HG03521 (cell line): ENCODE data around the gene KRT8.
"Not testable (repeated sequence)": the region's sequence is repeated elsewhere in the genome, so short reads cannot be mapped to it uniquely, and the experiment has no call there.

ENCODE experiments used
- ATAC-seq: cut with Tn5 transposase; IDR thresholded peaks from one replicate; pipeline ENCODE4 v1.9.1; 2021; ENCODE audit warnings: mild to moderate bottlenecking, moderate library complexity; ENCODE audit not compliant: unreplicated experiment

KRT8 gene

DNA sequence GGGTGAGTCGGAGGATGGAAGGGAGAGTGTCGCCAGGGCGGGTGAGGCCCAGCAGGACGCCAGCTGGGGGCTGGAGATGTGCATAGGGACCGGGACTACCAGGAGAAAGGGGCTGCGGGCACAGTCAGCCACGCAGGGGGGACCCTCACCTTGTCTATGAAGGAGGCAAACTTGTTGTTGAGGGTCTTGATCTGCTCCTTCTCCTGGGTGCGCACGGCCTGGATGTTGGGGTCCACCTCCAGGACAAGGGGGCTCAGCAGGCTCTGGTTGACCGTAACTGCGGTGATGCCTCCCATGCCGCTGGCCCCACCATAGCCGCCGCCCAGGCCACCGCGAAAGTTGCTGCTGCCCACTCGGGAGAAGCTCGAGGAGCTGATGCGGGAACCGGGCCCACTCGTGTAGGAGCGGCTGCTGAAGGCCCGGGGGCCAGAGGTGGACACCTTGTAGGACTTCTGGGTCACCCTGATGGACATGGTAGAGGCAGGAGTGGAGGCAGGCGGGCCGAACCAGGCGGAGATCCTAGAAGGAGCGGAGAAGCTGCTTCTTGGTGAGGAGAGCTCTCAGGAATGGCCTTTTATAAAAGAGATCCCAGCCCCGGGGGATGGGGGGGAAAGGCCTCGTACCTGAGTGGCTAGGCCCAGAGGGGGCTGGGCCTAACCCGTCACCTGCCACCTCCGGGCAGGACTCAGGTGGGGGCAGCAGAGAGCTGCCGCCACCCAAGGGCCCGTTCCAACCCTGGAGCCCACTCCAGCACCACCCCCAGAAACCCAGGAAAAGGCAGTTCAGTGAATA lies at the start of gene KRT8:
TSS of gene KRT8 (minus strand) at position 568 of the 792 bp plus-strand sequence. CDS start at position 473, 95 bp downstream.
- ATAC-seq, result not testable (repeated sequence)

GRCh38 chr12:52953181-52953841 lies 48.4 kb upstream of the KRT8 start:
- ATAC-seq, result no peak

DNA sequence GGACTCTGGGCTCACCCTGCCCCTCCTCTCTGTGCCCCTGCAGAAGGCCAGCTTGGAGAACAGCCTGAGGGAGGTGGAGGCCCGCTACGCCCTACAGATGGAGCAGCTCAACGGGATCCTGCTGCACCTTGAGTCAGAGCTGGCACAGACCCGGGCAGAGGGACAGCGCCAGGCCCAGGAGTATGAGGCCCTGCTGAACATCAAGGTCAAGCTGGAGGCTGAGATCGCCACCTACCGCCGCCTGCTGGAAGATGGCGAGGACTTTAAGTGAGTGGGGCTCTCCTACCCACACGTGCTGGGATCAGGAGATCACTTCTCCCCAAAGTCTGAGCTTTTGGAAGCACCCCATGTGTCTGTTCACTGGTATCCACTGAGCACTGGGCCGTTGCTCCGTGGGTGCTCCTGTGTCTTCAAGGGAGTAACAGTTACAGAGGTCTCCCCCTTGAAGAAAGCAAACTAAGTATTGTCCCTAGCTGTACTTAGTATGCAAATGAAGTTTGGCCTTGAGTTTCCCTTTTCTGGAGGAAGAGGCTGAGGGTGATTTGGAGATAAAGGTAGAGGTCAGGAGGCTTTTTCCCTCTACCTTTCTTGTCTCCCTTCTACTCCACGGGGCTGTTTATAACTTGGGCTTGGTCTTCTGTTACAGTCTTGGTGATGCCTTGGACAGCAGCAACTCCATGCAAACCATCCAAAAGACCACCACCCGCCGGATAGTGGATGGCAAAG lies 47.4 kb upstream of the KRT8 start:
- ATAC-seq, result no peak

GRCh38 chr12:52951640-52952039 lies 46.8 kb upstream of the KRT8 start:
- ATAC-seq, result no peak

DNA sequence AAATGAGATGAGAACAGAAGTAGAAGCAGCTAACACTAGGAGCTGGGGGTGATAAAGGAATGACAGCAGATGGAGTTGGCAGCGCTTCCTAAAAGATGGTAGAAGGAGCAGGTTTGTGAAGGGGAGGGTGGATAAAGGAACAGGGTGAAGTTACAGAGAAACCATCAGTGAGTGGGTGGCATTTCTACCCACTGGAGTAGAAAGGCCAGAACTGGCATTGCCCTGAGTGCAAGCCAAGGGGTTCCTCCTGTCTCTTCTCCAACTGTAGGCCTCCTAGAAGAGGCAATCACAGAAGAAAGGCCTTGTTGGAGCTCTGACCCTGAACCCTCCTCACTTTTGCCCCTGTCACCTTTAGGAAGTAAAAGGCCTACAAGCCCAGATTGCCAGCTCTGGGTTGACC lies 46.2 kb upstream of the KRT8 start:
- ATAC-seq, result no peak

DNA sequence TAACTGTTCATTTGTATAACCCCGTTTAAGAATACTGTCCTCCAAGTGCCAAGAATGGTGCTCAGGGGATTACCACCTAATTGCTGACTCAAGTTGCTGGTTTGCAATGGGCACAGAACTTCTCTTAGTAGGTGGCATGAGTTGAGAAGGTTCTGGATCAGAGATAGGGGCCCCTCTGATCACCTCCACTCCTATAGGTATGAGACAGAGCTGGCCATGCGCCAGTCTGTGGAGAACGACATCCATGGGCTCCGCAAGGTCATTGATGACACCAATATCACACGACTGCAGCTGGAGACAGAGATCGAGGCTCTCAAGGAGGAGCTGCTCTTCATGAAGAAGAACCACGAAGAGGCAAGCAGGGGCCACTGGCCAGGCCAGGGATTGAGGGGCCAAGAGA lies 45.7 kb upstream of the KRT8 start:
- no peak for ATAC-seq

DNA sequence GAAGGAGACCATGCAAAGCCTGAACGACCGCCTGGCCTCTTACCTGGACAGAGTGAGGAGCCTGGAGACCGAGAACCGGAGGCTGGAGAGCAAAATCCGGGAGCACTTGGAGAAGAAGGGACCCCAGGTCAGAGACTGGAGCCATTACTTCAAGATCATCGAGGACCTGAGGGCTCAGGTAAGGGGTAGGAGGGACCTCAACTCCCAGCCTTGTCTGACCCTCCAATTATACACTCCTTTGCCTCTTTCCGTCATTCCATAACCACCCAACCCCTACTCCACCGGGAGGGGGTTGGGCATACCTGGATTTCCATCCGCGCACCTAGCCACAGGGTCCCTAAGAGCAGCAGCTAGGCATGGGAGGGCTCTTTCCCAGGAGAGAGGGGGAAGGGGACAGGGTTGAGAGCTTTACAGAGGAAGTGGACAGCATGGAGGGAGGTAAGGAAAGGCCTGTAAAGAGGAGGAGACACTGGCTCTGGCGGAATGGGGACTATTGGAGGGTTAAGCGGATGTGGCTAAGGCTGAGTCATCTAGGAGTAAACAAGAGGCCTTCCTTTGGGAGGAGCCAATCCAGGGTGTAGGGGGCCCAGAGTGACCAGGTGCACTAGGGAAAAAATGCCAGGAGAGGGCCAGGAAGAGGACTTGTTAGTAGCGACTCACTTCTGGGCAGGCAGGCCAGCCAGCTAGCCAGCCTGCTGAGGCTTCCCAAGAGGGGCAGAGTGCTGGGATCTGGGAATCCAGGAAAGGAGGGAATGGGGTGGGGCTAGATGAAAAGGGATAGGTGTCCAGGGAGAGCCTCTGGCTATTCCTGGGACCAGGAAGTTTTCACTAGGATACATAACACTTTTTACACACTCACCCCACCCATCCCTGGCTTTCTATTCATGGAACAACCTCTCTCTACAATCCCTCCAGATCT lies 44.8 kb upstream of the KRT8 start:
- no peak for ATAC-seq

DNA sequence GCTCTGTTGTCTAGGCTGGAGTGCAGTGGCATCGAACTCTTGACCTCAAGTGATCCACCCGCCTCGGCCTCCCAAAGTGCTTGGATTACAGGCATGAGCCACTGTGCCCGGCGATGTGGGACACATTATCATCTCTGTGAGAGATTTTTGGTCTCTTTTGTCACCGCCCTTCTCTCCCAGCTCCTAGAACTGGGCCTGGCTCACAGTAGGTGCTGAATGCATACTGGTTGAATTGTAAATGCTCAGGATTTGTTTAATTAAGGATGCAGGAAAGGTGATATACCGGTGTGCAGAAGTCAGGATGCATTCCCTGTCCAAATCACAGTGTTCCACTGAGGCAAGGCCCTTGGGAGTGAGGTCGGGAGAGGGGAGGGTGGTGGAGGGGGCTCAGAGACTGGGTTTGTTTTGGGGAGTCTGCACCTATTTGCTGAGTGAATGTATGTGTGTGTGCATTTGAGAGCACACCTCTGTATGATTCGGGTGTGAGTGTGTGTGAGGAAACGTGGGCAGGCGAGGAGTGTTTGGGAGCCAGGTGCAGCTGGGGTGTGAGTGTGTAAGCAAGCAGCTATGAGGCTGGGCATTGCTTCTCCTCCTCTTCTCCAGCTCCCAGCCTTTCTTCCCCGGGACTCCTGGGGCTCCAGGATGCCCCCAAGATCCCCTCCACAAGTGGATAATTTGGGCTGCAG lies 43.0 kb upstream of the KRT8 start:
- no peak for ATAC-seq

DNA sequence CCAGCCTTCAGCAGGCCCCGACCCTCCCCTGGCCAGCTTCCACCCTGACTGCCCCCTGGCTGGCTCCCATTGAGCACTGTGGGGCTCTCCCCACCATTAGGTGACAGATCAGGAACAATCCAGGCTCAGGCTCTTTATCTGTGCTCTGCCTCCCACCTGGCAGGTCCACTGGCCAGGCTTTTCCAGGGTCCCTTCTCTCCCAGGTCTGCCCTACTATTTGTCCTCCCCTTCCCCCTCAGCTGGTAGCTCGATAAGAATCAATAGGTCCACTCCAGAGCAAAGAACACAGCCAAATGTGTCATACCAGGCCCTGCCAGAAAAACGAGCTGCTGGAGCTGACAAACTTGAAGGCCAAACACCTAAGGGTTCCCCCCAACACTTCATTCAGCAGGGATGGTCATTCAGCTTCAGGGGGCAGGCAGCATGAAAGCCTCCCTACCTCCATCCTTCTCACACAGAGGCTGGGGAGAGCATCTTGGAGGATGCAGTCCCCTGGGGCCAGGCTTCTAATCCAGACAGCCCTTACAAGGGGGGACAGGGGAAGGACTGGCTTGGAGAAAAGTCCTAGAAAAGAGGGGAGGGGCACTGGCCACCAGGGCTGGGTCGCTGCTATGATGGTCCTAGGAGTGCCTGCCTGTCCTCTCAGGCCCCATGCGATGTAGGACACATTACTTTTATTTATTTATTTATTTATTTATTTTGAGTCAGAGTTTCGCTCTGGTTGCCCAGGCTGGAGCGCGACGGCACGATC lies 42.1 kb upstream of the KRT8 start:
- ATAC-seq, result no peak

- no peak for ATAC-seq
Observed at GRCh38 chr12:52946334-52946733, 41.5 kb upstream of the KRT8 start.

- no peak for ATAC-seq
Observed at GRCh38 chr12:52945389-52946232, 40.7 kb upstream of the KRT8 start.

DNA sequence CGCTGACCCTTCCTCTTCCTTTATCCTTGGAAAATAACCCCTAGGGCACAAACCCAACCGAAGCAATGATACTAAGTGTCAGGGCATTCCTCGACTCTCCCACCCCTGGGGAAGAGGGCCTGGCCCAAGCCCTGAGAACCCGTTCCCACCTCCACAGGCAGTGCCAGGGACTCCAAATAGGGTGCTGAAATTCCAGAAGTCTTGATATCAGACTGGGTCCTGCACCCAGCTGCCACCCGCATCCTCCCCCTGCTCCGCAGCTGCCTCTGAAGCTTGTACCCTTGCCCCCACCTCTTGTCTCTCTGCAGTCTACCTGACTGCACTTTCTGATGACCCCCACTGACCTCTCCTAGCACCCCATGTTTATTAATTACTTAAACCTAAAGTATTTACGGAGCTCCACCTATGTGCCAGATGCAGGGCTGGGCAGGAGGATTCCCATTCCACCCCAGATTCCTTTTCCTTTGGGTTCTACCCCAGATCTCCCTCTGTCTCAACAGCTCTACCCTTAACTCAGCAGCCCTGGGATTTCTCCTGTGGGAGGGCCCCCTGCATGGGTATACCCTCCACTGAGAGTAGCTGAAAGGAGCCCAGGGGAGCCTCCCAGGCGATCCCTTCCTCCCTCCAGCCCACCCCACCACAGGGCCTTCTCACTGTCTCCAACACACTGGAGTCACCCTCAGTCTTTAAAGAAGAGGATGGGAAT lies 40.0 kb upstream of the KRT8 start:
- ATAC-seq, result no peak

DNA sequence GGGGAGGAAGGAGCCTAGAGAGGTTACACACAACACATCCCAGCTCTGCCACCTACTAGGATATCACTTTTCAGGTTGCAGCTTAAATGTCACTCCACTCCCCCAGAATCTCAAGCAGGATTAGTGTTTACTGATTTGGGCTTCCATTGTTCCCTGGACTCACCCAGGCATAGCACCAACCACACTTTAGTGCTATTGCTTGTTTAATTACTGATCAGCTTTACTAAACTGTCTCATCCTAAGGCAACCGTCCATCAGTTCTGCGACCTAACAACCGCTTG lies 38.0 kb upstream of the KRT8 start:
- ATAC-seq, result no peak

GRCh38 chr12:52942066-52942900 lies 37.4 kb upstream of the KRT8 start:
- ATAC-seq, result no peak

DNA sequence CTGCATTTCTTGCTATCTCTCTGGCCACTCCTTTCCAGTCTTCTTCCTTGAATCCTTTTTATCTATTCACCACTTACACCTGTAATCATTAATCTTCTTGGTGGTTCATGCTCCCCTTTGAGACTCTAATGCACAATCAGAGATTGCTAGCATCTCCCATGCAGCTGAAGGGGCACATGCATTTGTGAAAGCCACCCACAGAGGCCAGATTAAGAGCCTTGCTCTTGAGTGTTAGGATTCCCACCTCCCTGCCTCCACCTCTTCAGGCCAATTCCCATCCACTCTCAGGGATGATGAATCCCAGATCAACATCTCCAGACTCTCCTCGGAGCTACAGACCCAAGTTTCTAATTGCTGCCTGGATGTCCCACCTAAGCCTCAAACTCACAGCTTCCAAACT lies 24.7 kb upstream of the KRT8 start:
- no peak for ATAC-seq

DNA sequence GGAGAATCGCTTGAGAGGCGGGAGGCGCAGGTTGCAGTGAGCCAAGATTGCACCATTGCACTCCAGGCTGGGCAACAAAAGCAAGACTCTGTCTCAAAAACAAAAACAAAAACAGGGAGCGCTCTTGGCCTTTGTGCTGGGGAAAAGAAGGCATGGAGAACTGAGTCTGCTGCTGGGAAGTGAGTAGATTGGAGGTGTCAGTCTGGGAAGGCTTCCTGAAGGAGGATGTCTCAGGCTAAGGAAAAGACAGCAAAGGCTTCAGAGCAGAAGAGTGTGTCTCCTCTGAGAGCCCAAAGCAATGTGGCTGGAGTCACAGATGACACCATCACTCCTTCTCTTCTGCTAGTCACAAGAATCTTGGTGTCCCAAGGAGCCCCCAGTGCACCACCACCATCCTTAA lies 23.1 kb upstream of the KRT8 start:
- ATAC-seq, result no peak

DNA sequence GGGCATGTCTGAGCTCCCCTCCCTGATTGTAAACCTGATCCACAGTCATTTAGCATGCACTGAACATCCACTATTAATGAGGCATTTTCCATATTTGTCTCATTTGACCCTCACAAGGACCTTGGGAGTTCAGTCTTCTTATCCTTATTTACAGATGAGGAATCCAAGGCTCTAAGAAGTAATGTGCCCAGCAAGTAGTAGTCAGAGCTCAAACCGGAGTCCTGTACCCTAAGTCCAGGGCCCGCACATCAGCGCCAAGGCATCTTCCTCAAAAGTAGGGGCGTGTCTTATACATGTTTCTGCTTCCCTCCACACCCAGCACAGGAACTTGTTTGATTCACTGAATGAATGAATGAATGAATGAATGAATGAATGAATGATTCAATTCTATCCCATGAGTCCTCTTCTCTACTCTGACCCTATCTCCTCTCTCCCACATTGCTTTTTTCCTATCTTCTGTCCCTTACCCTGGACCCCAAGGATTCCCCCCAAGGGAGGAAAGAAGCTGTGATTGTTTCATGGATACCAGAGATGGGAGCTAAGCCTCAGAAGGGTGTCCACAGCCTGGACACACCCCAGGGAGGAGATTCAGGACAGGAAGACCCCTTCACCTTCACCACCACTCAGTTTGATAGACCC lies 21.8 kb upstream of the KRT8 start:
- ATAC-seq, result no peak
